T47D (cell line): ENCODE results near the gene COL9A3.
A peak's percentile ranks its signal among the peaks of the same experiment; 100 is the strongest.

Source experiments
- DNase-seq, 2 experiments: peaks; one replicate each; pipeline versions ENCODE4 v3.0.0 to v3.0.0-alpha.2; 2011 to 2012; ENCODE audit warnings: low read depth in 1 of 2, low spot score in 1 of 2
- JUND ChIP-seq: IDR thresholded peaks from 2 replicates; pipeline ENCODE4 v1.6.1; 2012; ENCODE audit warnings: low read depth
- in situ Hi-C: cut with HindIII; loops from 2 replicates; pipeline ENCODE4 v1.10.0; 2016; ENCODE audit warnings: low sequenced_read_pairs, low pct_unique_long_range_greater_than_20kb

COL9A3 gene

GRCh38 chr20:62812181-62812906, 4.5 kb upstream of the COL9A3 start:
- no peak for DNase-seq
- in situ Hi-C loops, result no loop called here
- TF ChIP-seq JUND, result no peak

DNA sequence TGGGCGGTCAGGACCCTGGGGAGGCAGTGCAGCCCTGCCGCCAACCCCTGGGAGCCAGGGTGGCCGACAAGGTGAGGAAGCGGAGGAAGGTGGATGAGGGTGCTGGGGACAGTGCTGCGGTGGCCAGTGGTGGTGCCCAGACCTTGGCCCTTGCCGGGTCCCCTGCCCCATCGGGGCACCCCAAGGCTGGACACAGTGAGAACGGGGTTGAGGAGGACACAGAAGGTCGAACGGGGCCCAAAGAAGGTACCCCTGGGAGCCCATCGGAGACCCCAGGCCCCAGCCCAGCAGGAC, 4.0 kb upstream of the COL9A3 start:
- no peak for TF ChIP-seq JUND
- in situ Hi-C loops, result no loop called here
- DNase-seq, result no peak

- in situ Hi-C loops, result no loop called here
- no peak for TF ChIP-seq JUND
- DNase-seq, result no peak
These were observed 3.3 kb upstream of the COL9A3 start for GRCh38 chr20:62813588-62813987.

DNA sequence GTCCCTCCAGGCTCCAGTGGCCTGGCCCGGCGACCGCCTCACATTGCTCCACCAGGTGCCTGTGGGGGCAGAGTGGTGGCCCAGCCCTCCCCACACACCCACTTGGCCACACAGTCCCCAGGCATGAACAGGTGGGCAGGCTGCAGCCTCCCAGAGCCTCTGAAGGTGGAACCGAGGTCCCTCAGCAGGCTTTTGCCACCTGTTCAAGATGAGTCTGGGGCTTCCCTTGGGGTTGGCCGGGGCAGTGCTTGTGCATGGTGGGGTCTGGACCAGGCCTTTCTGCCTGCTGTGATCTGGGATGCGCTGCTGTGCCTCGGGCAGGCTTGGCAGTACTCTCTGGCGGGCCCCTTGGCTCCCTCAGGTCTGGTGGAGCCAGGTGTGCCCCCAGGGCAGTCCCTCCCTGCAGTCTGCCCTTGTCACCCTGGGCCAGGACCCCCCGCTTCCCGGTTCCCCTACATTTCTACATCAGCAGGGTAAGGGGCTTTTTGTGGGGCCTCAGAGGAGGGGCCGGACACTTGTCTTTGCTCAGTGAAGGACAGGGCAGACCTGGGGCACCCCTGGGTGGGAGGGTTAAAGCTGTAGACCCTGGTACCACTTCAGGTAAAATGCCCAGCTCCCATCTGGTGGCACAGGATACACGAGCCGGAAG, 2.7 kb upstream of the COL9A3 start:
- no peak for TF ChIP-seq JUND
- no peak for DNase-seq
- in situ Hi-C loops, result no loop called here

DNA sequence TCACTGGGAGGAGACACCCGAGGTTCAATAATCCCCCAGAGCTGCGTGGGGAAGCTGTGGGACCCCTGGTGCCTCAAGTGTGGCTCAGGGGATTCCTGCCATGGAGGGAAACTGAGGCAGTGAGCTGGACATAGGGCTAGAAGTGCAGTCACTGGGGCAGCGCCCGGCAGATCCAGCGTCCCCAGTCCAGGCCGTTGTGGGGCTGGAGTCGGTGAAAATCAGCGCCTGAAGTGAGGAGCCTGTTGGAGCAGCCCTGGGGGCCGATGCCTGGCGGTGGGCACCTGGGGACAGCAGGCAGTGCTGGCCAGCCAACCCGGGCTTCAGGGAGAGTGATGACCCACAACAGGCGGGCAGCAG, 2.2 kb upstream of the COL9A3 start:
- no peak for DNase-seq
- in situ Hi-C loops, result no loop called here
- TF ChIP-seq JUND, result no peak

GRCh38 chr20:62815066-62815991, 1.5 kb upstream of the COL9A3 start:
- TF ChIP-seq JUND, result no peak
- DNase-seq, result no peak

DNA sequence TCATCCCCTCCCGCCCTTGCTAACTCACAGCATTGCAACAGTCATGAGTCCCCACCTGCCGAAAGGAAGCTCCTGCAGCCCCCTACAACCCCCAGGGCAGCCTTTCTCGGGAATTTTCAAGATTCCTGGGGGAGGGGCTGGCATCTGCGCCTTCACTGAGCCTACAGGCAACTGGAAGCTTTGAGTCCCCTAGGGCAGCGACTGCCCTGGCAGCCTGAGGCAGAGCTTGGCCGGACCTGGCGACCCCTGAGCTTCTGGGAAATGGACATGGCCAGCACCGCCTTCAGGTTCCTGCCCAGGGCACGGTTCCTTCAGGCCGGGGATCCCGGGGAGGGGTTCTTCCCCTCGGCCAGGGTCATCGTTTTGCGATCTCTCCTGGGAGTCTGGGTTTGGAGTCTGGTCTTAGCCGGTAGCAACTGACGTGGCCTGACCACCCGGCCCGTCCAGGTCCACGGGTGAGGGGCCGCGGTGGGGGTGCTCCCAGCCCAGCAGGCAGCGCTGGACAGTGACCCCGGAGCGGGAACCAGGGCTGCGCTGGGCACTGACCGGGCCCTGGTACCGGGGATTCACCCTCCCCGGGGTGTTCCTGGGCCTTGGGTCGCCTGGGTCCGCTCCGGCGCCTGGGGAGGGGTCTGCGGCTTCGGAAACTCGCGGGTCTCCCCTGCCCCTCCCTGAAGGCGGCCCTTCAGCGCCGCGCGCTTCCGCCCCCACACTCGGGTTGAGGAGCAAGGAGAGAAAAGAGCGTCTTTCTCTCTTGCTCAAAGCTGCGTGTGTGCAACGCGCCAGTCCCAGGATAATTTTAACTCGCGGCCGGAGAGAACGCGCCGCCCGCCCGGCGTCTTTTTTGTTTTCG, 593 bp upstream of the COL9A3 start:
- DNase-seq, result no peak
- no peak for TF ChIP-seq JUND
- in situ Hi-C loops, result no loop called here

More at GRCh38 chr20:62815066-62815991, 1.5 kb upstream of the COL9A3 start:
- in situ Hi-C loops, result no loop called here

- no peak for TF ChIP-seq JUND
- in situ Hi-C loops, result no loop called here
- no peak for DNase-seq
These were observed 1.2 kb downstream of the COL9A3 start for GRCh38 chr20:62817975-62818591.

DNA sequence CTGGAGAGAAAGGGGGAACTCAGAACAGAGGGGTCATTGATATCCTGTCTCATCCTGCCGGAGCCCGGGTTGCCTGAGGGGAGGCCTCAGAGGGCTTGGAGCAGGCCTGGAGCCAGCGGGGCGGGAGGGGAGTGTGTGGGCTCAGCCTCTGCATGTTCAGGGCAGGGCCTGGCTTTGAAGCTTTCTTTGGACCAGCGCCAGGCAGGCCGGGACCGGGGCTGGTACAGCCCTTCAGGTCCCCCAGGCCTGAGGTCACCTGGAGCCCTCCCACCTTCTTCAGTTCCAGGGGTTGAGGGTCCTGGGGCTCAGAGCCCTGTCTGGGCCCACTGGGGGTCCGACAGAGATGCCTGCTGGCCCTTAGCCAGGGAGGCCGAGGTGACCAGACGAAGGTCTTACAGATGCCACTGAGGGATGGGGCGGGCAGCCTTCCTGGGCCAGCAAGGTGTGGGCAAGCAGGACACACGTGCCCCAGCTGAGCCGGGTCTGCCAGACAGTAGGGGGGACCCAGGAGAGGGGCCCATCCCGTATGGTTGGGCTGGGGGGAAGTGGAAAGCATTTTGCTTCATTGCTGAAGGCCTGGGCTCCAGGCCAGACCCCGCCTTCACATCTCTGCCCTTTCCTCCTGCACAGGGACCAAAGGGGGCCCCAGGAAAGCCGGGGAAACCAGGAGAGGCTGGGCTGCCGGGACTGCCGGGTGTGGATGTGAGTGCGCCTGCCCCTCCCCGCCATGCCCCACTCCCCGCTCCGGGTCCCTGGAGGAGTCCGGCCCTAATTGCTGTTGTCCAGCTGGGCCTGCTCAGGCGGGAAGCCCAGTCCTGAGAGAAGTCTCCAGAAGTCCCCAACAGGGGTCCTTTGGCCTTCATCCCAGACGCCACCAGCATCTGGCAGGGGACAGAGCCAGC, 2.0 kb downstream of the COL9A3 start:
- in situ Hi-C loops, result no loop called here
- no peak for TF ChIP-seq JUND
- no peak for DNase-seq

GRCh38 chr20:62819494-62820174, 2.8 kb downstream of the COL9A3 start:
- in situ Hi-C loops, result no loop called here
- TF ChIP-seq JUND, result no peak
- peak in 1 of 2 experiments; percentile 55 for DNase-seq
